Tibial nerve (tissue), 3 donors: Measurements from ENCODE around the gene BACE2.

Experiments
- POLR2A ChIP-seq, 2 donors: fragments of 450-650 bp; IDR thresholded peaks; one replicate each; pipeline ENCODE4 v1.6.1; 2017; ENCODE audit warnings: antibody characterized with exemption in 2 of 2, mild to moderate bottlenecking in 2 of 2, moderate library complexity in 2 of 2
- TF ChIP-seq, protein P1 (sequence below), 5 experiments: fragments of 200-600 bp in 3 of 5; fragments of 450-650 bp in 2 of 5; sonication (generic) in 3 of 5; IDR thresholded peaks; one replicate each; pipeline ENCODE4 v1.5.1; 2016 to 2019; ENCODE audit warnings: antibody characterized with exemption in 5 of 5, mild to moderate bottlenecking in 3 of 5, moderate library complexity in 2 of 5

DNA sequence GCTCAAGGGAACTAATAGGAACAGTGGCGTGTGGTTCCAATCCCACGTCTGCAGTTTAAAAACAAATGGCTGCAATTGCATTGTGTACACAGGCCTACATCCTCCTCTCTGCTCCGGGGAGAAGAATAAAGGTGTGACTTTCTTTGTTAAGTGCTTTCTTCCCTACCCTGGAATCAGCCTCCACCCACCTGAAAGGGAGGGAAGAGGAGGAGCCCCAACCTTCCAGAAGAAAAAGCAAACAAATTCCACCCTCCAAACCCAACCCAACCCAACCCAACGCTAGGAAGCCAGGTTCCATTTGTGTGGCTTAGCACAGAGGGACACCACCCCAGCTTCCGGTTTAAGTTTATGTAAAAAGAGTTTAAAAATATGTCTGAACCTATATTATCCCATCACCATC lies 11.8 kb upstream of the BACE2 start:
- TF ChIP-seq, protein P1, sequence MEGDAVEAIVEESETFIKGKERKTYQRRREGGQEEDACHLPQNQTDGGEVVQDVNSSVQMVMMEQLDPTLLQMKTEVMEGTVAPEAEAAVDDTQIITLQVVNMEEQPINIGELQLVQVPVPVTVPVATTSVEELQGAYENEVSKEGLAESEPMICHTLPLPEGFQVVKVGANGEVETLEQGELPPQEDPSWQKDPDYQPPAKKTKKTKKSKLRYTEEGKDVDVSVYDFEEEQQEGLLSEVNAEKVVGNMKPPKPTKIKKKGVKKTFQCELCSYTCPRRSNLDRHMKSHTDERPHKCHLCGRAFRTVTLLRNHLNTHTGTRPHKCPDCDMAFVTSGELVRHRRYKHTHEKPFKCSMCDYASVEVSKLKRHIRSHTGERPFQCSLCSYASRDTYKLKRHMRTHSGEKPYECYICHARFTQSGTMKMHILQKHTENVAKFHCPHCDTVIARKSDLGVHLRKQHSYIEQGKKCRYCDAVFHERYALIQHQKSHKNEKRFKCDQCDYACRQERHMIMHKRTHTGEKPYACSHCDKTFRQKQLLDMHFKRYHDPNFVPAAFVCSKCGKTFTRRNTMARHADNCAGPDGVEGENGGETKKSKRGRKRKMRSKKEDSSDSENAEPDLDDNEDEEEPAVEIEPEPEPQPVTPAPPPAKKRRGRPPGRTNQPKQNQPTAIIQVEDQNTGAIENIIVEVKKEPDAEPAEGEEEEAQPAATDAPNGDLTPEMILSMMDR (IDR thresholded peaks at IDR 0.05) = no peak
- no peak for TF ChIP-seq POLR2A (IDR thresholded peaks at IDR 0.05)
